CD4-positive, CD25-positive, alpha-beta regulatory T cell (primary cell): ENCODE measurements around the gene RTN1. TPM values are rescaled to one million over a fixed set of nuclear protein-coding genes. Genes with fewer than 3 reads are reported as not detected.

Source experiments
- ATAC-seq, 2 donors: fragments of 150-1000 bp; cut with Tn5 transposase; one replicate each; pipeline ENCODE4 v1.10.0; 2021; ENCODE audit warnings: low read depth in 2 of 2, moderate number of reproducible peaks in 2 of 2, moderate library complexity in 1 of 2
- DNase-seq, 3 donors: peaks; one replicate each; pipeline versions ENCODE4 v3.0.0 to v3.0.0-alpha.2; 2012 to 2022; ENCODE audit warnings: mixed read lengths in 1 of 3
- H3K27ac ChIP-seq: one replicate; pipeline ENCODE4 v1.7.0; 2013; ENCODE audit warnings: mild to moderate bottlenecking, low read length; ENCODE audit not compliant: insufficient read depth, poor library complexity, severe bottlenecking
- H3K27me3 ChIP-seq: one replicate; pipeline ENCODE4 v1.7.0; 2013; ENCODE audit warnings: low read length; ENCODE audit not compliant: control insufficient read depth, insufficient read depth
- H3K36me3 ChIP-seq: one replicate; pipeline ENCODE4 v1.7.0; 2013; ENCODE audit warnings: mild to moderate bottlenecking, low read length, moderate library complexity; ENCODE audit not compliant: control insufficient read depth, insufficient read depth
- H3K4me1 ChIP-seq: 2 replicates; pipeline ENCODE4 v1.7.0; 2013; ENCODE audit warnings: mild to moderate bottlenecking, low read length; ENCODE audit not compliant: insufficient read depth, control insufficient read depth, poor library complexity, severe bottlenecking
- H3K4me3 ChIP-seq: one replicate; pipeline ENCODE4 v1.7.0; 2013; ENCODE audit warnings: low read depth, mild to moderate bottlenecking, low read length, moderate library complexity
- H3K9me3 ChIP-seq, 2 experiments: 1 replicate in 1 of 2; 2 replicates in 1 of 2; pipeline ENCODE4 v1.7.0; 2013; ENCODE audit warnings: low read length in 2 of 2, mild to moderate bottlenecking in 1 of 2, moderate library complexity in 1 of 2; ENCODE audit not compliant: control insufficient read depth in 2 of 2
- H3K27ac Mint-ChIP-seq, 3 donors: one replicate each; pipeline ENCODE4 v1.8.0; 2020 to 2022; ENCODE audit warnings: mild to moderate bottlenecking in 3 of 3, mixed read lengths in 3 of 3, moderate library complexity in 2 of 3
- H3K27me3 Mint-ChIP-seq: one replicate; pipeline ENCODE4 v1.8.0; 2022; ENCODE audit warnings: mild to moderate bottlenecking, mixed read lengths
- H3K36me3 Mint-ChIP-seq: one replicate; pipeline ENCODE4 v1.8.0; 2020; ENCODE audit warnings: mixed read lengths
- H3K4me1 Mint-ChIP-seq, 4 donors: one replicate each; pipeline ENCODE4 v1.8.0; 2020 to 2022; ENCODE audit warnings: mixed read lengths in 4 of 4, mild to moderate bottlenecking in 1 of 4
- H3K4me3 Mint-ChIP-seq, 4 donors: one replicate each; pipeline ENCODE4 v1.8.0; 2020 to 2022; ENCODE audit warnings: mild to moderate bottlenecking in 4 of 4, mixed read lengths in 4 of 4, moderate library complexity in 3 of 4
- H3K9me3 Mint-ChIP-seq, 7 donors: one replicate each; pipeline ENCODE4 v1.8.0; 2020 to 2022; ENCODE audit warnings: mixed read lengths in 7 of 7, mild to moderate bottlenecking in 3 of 7, moderate library complexity in 2 of 7
- polyA plus RNA-seq, 4 donors: library from polyadenylated mRNA; unstranded; fragments of 300-500 nt; fragmentation: Illumina TruSeq; gene quantifications; one replicate each; pipeline ENCODE4 v1.2.3, GENCODE V29; 2021
- total RNA-seq: library from RNA; stranded (reverse); gene quantifications from one replicate; pipeline ENCODE4 v1.2.3, GENCODE V29; 2022

The RTN1 gene
- total and polyA plus RNA-seq, 5 donors from 2014 or later: 0.17 to 0.42 TPM; not detected in 3

GRCh38 chr14:59785629-59786028 lies 84.9 kb downstream of the RTN1 start:
- Histone ChIP-seq H3K36me3 (no peaks in the 10 kb centered on the region), H3K4me1 (no peaks in the 10 kb centered on the region), H3K27me3 (no peaks in the 10 kb centered on the region), H3K9me3 (no peaks in the 10 kb centered on the region), H3K4me3 (no peak overlapping the region), H3K27ac (no peak overlapping the region)
- ATAC-seq (no peak), DNase-seq (no peak)
- H3K36me3 Mint-ChIP-seq: no peaks in the 10 kb centered on the region
- H3K27me3 Mint-ChIP-seq: peaks cover 4% of the 10 kb centered on the region
- no peak overlapping the region for H3K27ac Mint-ChIP-seq
- no peaks in the 10 kb centered on the region for H3K4me1 Mint-ChIP-seq
- peaks cover 0 to 5% (median 0%) of the 10 kb centered on the region in 7 donors for H3K9me3 Mint-ChIP-seq
- H3K4me3 Mint-ChIP-seq: no peak overlapping the region

- DNase-seq (no peak), ATAC-seq (no peak)
- Mint-ChIP-seq H3K4me1 (no peaks in the 10 kb centered on the region), H3K4me3 (no peak overlapping the region), H3K27ac (no peak overlapping the region), H3K27me3 (peaks cover 9% of the 10 kb centered on the region), H3K9me3 (peaks cover 0 to 5% (median 0%) of the 10 kb centered on the region in 7 donors), H3K36me3 (no peaks in the 10 kb centered on the region)
- Histone ChIP-seq H3K27me3 (no peaks in the 10 kb centered on the region), H3K27ac (no peak overlapping the region), H3K9me3 (no peaks in the 10 kb centered on the region), H3K4me3 (no peak overlapping the region), H3K4me1 (no peaks in the 10 kb centered on the region), H3K36me3 (no peaks in the 10 kb centered on the region)
Measured at GRCh38 chr14:59782760-59783159, 87.8 kb downstream of the RTN1 start.

GRCh38 chr14:59777006-59777579 lies 93.5 kb downstream of the RTN1 start:
- H3K4me3 Mint-ChIP-seq: no peak overlapping the region
- Histone ChIP-seq H3K27ac (no peak overlapping the region), H3K4me1 (no peaks in the 10 kb centered on the region), H3K36me3 (no peaks in the 10 kb centered on the region), H3K27me3 (no peaks in the 10 kb centered on the region), H3K4me3 (no peak overlapping the region), H3K9me3 (no peaks in the 10 kb centered on the region)
- no peaks in the 10 kb centered on the region for H3K4me1 Mint-ChIP-seq
- no peaks in the 10 kb centered on the region for H3K9me3 Mint-ChIP-seq
- ATAC-seq (no peak), DNase-seq (no peak)
- H3K36me3 Mint-ChIP-seq: no peaks in the 10 kb centered on the region
- no peak overlapping the region for H3K27ac Mint-ChIP-seq
- H3K27me3 Mint-ChIP-seq: peaks cover 5% of the 10 kb centered on the region

- H3K4me1 ChIP-seq: no peaks in the 10 kb centered on the region
- H3K4me3 ChIP-seq: no peak overlapping the region
- no peaks in the 10 kb centered on the region for H3K4me1 Mint-ChIP-seq
- ATAC-seq: no peak
- no peak overlapping the region for H3K27ac ChIP-seq
- peaks cover 5% of the 10 kb centered on the region for H3K27me3 Mint-ChIP-seq
- H3K36me3 Mint-ChIP-seq: no peaks in the 10 kb centered on the region
- no peak overlapping the region for H3K4me3 Mint-ChIP-seq
- no peaks in the 10 kb centered on the region for H3K36me3 ChIP-seq
- no peaks in the 10 kb centered on the region for H3K9me3 ChIP-seq
- no peak overlapping the region for H3K27ac Mint-ChIP-seq
- DNase-seq: no peak
- no peaks in the 10 kb centered on the region for H3K27me3 ChIP-seq
- H3K9me3 Mint-ChIP-seq: no peaks in the 10 kb centered on the region
Measured at GRCh38 chr14:59776468-59776867, 94.1 kb downstream of the RTN1 start.

GRCh38 chr14:59772233-59772632 lies 98.3 kb downstream of the RTN1 start:
- no peak for ATAC-seq
- Mint-ChIP-seq H3K36me3 (no peaks in the 10 kb centered on the region), H3K27me3 (no peaks in the 10 kb centered on the region), H3K27ac (no peak overlapping the region), H3K4me3 (no peak overlapping the region), H3K4me1 (no peaks in the 10 kb centered on the region), H3K9me3 (no peaks in the 10 kb centered on the region)
- DNase-seq: no peak
- Histone ChIP-seq H3K27me3 (no peaks in the 10 kb centered on the region), H3K27ac (no peak overlapping the region), H3K36me3 (no peaks in the 10 kb centered on the region), H3K4me3 (no peak overlapping the region), H3K9me3 (no peaks in the 10 kb centered on the region), H3K4me1 (no peaks in the 10 kb centered on the region)

- Histone ChIP-seq H3K27ac (no peak overlapping the region), H3K27me3 (no peaks in the 10 kb centered on the region), H3K9me3 (no peaks in the 10 kb centered on the region), H3K4me1 (no peaks in the 10 kb centered on the region), H3K4me3 (no peak overlapping the region), H3K36me3 (no peaks in the 10 kb centered on the region)
- Mint-ChIP-seq H3K36me3 (no peaks in the 10 kb centered on the region), H3K9me3 (no peaks in the 10 kb centered on the region), H3K4me1 (no peaks in the 10 kb centered on the region), H3K27ac (no peak overlapping the region), H3K4me3 (no peak overlapping the region), H3K27me3 (no peaks in the 10 kb centered on the region)
- no peak for ATAC-seq
- no peak for DNase-seq
Measured at GRCh38 chr14:59771577-59771976, 99.0 kb downstream of the RTN1 start.

GRCh38 chr14:59769586-59769985 lies 101.0 kb downstream of the RTN1 start:
- Histone ChIP-seq H3K27me3 (no peaks in the 10 kb centered on the region), H3K4me3 (no peak overlapping the region), H3K4me1 (no peaks in the 10 kb centered on the region), H3K27ac (no peak overlapping the region), H3K9me3 (no peaks in the 10 kb centered on the region), H3K36me3 (no peaks in the 10 kb centered on the region)
- no peak for DNase-seq
- ATAC-seq: no peak
- no peak overlapping the region for H3K27ac Mint-ChIP-seq
- H3K4me3 Mint-ChIP-seq: no peak overlapping the region
- peaks cover 0 to 2% (median 0%) of the 10 kb centered on the region in 7 donors for H3K9me3 Mint-ChIP-seq
- H3K27me3 Mint-ChIP-seq: no peaks in the 10 kb centered on the region
- H3K4me1 Mint-ChIP-seq: no peaks in the 10 kb centered on the region
- no peaks in the 10 kb centered on the region for H3K36me3 Mint-ChIP-seq

GRCh38 chr14:59768855-59769375 lies 101.7 kb downstream of the RTN1 start:
- Histone ChIP-seq H3K27me3 (no peaks in the 10 kb centered on the region), H3K4me1 (no peaks in the 10 kb centered on the region), H3K36me3 (no peaks in the 10 kb centered on the region), H3K27ac (no peak overlapping the region), H3K9me3 (no peaks in the 10 kb centered on the region), H3K4me3 (no peak overlapping the region)
- Mint-ChIP-seq H3K36me3 (no peaks in the 10 kb centered on the region), H3K4me3 (no peak overlapping the region), H3K27ac (no peak overlapping the region), H3K9me3 (peaks cover 0 to 4% (median 0%) of the 10 kb centered on the region in 7 donors), H3K4me1 (no peaks in the 10 kb centered on the region), H3K27me3 (no peaks in the 10 kb centered on the region)
- DNase-seq (no peak), ATAC-seq (no peak)
